Measurements from ENCODE around the gene COL4A2.
"Not testable (repeated sequence)": the region's sequence is repeated elsewhere in the genome, so short reads cannot be mapped to it uniquely, and the experiment has no call there.

The COL4A2 gene

GRCh38 chr13:110483386-110483968 is 176.4 kb downstream of the COL4A2 start:
- no peak for DNase-seq

GRCh38 chr13:110484290-110485048 is 177.4 kb downstream of the COL4A2 start:
- DNase-seq, result no peak

- DNase-seq, result no peak
These were observed 178.5 kb downstream of the COL4A2 start for GRCh38 chr13:110485604-110486003.

- no peak for DNase-seq
These were observed 179.1 kb downstream of the COL4A2 start for GRCh38 chr13:110486061-110486715.

GRCh38 chr13:110486880-110487279 is 179.8 kb downstream of the COL4A2 start:
- not testable (repeated sequence) for DNase-seq

- DNase-seq, result no peak
These were observed 183.1 kb downstream of the COL4A2 start for GRCh38 chr13:110490009-110490770.

- DNase-seq, result no peak
These were observed 185.0 kb downstream of the COL4A2 start for GRCh38 chr13:110491869-110492678.

GRCh38 chr13:110492679-110493593 is 185.9 kb downstream of the COL4A2 start:
- DNase-seq, result no peak

GRCh38 chr13:110493613-110494012 is 186.5 kb downstream of the COL4A2 start:
- no peak for DNase-seq

GRCh38 chr13:110495376-110495775 is 188.3 kb downstream of the COL4A2 start:
- DNase-seq, result no peak

GRCh38 chr13:110495881-110496280 is 188.8 kb downstream of the COL4A2 start:
- DNase-seq, result no peak

GRCh38 chr13:110496281-110496680 is 189.2 kb downstream of the COL4A2 start:
- no peak for DNase-seq

GRCh38 chr13:110497003-110497402 is 189.9 kb downstream of the COL4A2 start:
- DNase-seq, result no peak

- DNase-seq, result not testable (repeated sequence)
These were observed 190.8 kb downstream of the COL4A2 start for GRCh38 chr13:110497896-110498295.

- DNase-seq, result no peak
These were observed 191.2 kb downstream of the COL4A2 start for GRCh38 chr13:110498327-110498726.

GRCh38 chr13:110498765-110499164 is 191.7 kb downstream of the COL4A2 start:
- no peak for DNase-seq

- no peak for DNase-seq
These were observed 192.7 kb downstream of the COL4A2 start for GRCh38 chr13:110499621-110500281.

GRCh38 chr13:110500341-110500740 is 193.3 kb downstream of the COL4A2 start:
- DNase-seq, result no peak

GRCh38 chr13:110501188-110501587 is 194.1 kb downstream of the COL4A2 start:
- DNase-seq, result no peak

GRCh38 chr13:110503037-110503901 is 196.2 kb downstream of the COL4A2 start:
- no peak for DNase-seq
